Peyer's patch (tissue), 4 donors: ENCODE data around the gene NAA10. TPM values are rescaled to one million over a fixed set of nuclear protein-coding genes. Genes with fewer than 3 reads are reported as not detected.

ENCODE experiments used
- DNase-seq, 3 donors: peaks; one replicate each; pipeline ENCODE4 v3.0.0-alpha.2; 2017 to 2019
- H3K27ac ChIP-seq, 4 donors: fragments of 200-600 bp; sonication (generic); one replicate each; pipeline ENCODE4 v1.5.1; 2016 to 2019
- H3K27me3 ChIP-seq, 2 donors: fragments of 200-600 bp; sonication (generic); one replicate each; pipeline ENCODE4 v1.5.1; 2019
- H3K36me3 ChIP-seq, 3 donors: fragments of 200-600 bp; sonication (generic); one replicate each; pipeline ENCODE4 v1.5.1; 2016 to 2019
- H3K4me1 ChIP-seq, 4 donors: fragments of 200-600 bp; sonication (generic); one replicate each; pipeline ENCODE4 v1.5.1; 2016 to 2019
- H3K4me3 ChIP-seq, 4 donors: fragments of 200-600 bp; sonication (generic); 1 replicate in 3 of 4; 2 replicates in 1 of 4; pipeline ENCODE4 v1.5.1; 2016 to 2019; ENCODE audit warnings: mild to moderate bottlenecking in 1 of 4
- H3K9me3 ChIP-seq, 4 donors: fragments of 200-600 bp; sonication (generic); one replicate each; pipeline ENCODE4 v1.5.1; 2016 to 2019; ENCODE audit warnings: mild to moderate bottlenecking in 1 of 4
- POLR2A ChIP-seq, 2 donors: fragments of 450-650 bp; IDR thresholded peaks; one replicate each; pipeline ENCODE4 v1.5.1; 2017; ENCODE audit warnings: antibody characterized with exemption in 2 of 2, mild to moderate bottlenecking in 2 of 2, moderate library complexity in 2 of 2
- total RNA-seq, 4 donors: library from RNA; depleted of rRNA; stranded (reverse); fragments of >200 nt; gene quantifications; one replicate each; pipeline ENCODE4 v1.1.0, GENCODE V29; 2016
- TF ChIP-seq, protein P1 (sequence below), 6 experiments: fragments of 450-650 bp in 4 of 6; fragments of 200-600 bp in 2 of 6; sonication (generic) in 1 of 6; IDR thresholded peaks; one replicate each; pipeline ENCODE4 v1.5.1; 2017 to 2019; ENCODE audit warnings: antibody characterized with exemption in 6 of 6, mild to moderate bottlenecking in 3 of 6, moderate library complexity in 1 of 6

Gene NAA10
- total RNA-seq, 4 donors from 2014 or later, result 32.9 to 118 (median 54.1) TPM

DNA sequence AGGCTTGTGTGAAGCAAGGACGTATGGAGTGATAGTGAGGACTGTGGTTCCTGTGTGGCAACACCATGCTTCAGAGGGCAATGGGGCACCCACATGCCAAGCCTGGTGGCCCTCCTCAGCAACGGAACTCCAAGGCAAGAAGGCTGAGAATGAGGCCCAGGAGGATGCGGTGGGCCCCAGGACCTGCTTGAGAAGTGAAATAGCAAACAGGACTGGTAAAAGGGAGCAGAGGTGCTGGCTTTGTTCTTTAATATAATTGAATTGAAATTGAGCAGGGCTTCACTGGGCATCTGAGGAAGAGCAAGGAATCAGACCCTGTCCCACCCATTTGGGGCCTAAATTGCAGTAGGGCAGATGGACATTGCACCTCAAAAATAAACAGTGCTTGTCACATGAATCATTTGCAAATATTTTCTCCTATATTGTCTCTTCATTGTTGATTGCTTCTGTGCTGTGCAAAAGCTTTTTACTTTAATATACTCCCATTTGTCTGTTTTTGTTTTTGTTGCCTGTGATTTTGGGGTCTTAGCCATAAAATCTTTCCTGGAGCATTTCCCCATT lies 40.0 kb upstream of the NAA10 start:
- peaks cover 0 to 17% (median 1%) of the 10 kb centered on the region in 4 donors for H3K4me1 ChIP-seq
- H3K9me3 ChIP-seq, result no peaks in the 10 kb centered on the region
- TF ChIP-seq, protein P1, sequence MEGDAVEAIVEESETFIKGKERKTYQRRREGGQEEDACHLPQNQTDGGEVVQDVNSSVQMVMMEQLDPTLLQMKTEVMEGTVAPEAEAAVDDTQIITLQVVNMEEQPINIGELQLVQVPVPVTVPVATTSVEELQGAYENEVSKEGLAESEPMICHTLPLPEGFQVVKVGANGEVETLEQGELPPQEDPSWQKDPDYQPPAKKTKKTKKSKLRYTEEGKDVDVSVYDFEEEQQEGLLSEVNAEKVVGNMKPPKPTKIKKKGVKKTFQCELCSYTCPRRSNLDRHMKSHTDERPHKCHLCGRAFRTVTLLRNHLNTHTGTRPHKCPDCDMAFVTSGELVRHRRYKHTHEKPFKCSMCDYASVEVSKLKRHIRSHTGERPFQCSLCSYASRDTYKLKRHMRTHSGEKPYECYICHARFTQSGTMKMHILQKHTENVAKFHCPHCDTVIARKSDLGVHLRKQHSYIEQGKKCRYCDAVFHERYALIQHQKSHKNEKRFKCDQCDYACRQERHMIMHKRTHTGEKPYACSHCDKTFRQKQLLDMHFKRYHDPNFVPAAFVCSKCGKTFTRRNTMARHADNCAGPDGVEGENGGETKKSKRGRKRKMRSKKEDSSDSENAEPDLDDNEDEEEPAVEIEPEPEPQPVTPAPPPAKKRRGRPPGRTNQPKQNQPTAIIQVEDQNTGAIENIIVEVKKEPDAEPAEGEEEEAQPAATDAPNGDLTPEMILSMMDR (IDR thresholded peaks at IDR 0.05), result no peak
- no peaks in the 10 kb centered on the region for H3K36me3 ChIP-seq
- DNase-seq, result no peak
- peak overlapping the region; percentile 99 to 100 (median 99) for H3K27ac ChIP-seq
- no peaks in the 10 kb centered on the region for H3K27me3 ChIP-seq
- peak overlapping the region in 1 of 4 donors; percentile 79 for H3K4me3 ChIP-seq

DNA sequence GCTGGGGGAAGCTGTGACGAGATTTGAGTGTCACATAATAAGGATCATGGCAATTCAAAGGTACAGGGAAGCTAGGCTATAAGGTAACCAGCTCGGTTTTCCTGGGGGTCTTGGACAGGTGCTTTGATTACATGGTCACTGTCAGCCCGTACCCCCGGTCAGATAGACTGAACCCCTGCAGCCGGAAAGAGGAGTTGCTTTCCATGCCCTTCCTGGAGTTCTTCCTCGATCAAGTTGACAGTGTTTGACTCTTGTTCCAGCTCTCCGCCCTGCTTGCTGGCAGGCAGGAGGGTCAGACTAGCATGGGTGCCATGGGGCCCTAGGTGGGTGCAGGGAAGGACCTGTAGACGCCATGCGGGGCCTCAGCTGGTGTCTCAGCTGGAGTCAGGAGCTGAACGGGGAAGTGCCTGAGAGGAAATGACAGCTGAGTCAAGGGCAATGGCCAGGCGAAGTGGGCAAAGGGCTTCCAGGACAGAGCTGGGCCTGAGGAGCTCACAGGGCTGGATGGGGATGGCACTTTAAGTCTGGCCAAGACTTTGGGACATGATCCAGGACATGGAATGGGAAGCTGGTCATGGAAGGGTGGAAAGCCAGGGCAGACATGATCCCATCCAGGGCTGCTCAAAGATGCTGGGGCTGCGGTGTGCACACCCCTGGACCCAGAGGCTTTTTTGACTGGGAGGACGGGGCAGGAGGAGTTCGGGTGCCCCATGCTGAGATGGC lies 39.3 kb upstream of the NAA10 start:
- peak overlapping the region in 2 of 4 donors; percentile 70 to 79 for H3K4me3 ChIP-seq

DNA sequence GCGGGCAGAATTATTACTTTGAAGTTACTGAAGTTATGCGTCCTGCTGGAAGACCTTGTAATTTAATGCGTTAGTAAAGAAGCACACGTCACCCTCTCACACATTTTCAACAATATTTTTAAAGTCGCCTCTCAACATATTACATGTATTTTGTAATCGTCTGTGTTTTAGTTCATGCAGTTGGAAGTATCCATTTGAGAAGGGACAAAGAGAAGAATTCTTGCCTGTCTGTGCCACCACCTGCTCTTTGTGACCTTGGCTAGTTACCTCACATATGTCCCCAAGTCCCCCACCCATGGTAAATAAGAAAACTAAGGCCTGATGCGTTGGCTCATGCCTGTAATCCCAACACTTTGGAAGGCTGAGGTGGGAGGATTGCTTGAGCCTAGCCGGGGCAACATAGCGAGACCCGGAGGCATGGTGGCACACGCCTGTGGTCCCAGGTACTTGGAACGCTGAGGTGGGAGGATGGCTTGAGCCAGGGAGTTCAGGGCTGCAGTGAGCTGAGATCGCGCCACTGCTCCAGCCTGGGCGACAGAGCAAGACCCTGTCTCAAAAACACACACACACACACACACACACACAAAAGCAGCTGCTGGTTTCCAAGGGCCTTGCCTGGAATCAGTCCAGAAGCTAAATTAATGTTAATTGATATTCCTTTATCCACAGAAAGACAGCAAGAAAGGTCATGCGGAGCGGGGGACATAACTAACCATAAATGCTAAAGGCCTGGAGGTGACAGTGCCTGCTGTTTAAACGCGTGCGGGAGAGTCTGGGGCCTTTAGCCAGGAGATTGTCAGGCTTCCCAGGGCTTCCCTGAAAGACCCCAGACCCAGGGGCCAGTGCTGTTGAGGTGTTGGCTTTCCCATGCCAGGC lies 38.5 kb upstream of the NAA10 start:
- no peaks in the 10 kb centered on the region for H3K27me3 ChIP-seq
- peak overlapping the region; percentile 99 to 100 (median 99) for H3K27ac ChIP-seq
- peak overlapping the region; percentile 70 to 85 (median 79) for H3K4me3 ChIP-seq
- H3K9me3 ChIP-seq, result no peaks in the 10 kb centered on the region
- no peaks in the 10 kb centered on the region for H3K36me3 ChIP-seq
- DNase-seq, result no peak
- H3K4me1 ChIP-seq, result peaks cover 0 to 30% (median 6%) of the 10 kb centered on the region in 4 donors
- TF ChIP-seq POLR2A (IDR thresholded peaks at IDR 0.05), result no peak
- TF ChIP-seq, protein P1 (IDR thresholded peaks at IDR 0.05), result peak in 1 of 6 experiments; percentile 11

More for the DNA sequence above, 39.3 kb upstream of the NAA10 start:
- H3K27me3 ChIP-seq, result no peaks in the 10 kb centered on the region
- no peaks in the 10 kb centered on the region for H3K9me3 ChIP-seq
- peak overlapping the region; percentile 99 to 100 (median 99) for H3K27ac ChIP-seq
- peaks cover 0 to 22% (median 5%) of the 10 kb centered on the region in 4 donors for H3K4me1 ChIP-seq
- H3K36me3 ChIP-seq, result no peaks in the 10 kb centered on the region
- DNase-seq, result peak in 2 of 3 donors; percentile 63 to 73
- TF ChIP-seq, protein P1 (IDR thresholded peaks at IDR 0.05), result no peak
- TF ChIP-seq POLR2A (IDR thresholded peaks at IDR 0.05), result peak in 1 of 2 donors; percentile 24

DNA sequence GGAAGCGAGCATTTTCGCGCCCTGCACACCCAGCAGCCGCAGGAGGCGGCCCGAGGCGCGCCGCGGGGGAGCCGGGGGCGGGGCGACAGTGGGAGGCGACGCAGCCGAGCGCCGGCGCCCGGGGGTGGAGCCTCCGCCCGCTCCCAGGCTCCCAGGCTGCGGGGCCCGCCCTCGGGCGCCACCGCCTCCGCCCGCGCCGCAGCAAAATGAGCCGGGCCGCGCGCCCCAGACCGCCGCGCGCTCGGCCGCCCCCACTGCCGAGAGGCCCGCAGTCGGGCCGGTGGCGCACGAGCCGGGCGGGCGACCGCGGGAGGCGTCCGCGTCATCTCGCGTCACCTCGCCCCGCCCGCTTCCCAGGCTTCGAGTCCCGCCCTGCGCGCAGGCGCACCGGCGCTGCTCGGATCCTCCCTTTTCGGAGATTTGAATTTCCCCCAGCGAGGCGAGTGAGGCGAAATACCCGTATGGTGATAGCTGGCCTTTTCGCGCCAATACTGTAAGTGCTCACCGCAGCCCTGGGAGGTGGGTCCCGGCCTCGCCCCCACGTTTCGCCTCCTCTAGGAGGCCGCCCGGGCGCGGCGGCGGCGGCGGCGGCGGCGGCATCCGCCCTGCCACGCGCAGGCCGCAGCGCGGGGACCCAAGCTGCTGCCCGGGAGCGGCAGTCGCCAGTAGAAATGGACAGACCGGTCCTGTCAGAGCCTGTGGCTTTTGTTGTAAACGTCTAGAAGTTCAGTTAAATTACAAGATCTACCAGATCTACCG lies 37.7 kb upstream of the NAA10 start, which contains the start of gene TMEM187:
TMEM187 (plus strand) TSS at position 387 of the 759 bp plus-strand sequence. CDS start 9,309 bp downstream, outside the sequence.
- DNase-seq, result peak; percentile 84 to 94 (median 86)
- peak within 1 kb of the TSS; percentile 70 to 85 (median 79) for H3K4me3 ChIP-seq
- no peaks in the 10 kb centered on the region for H3K9me3 ChIP-seq
- H3K27me3 ChIP-seq, result no peaks in the 10 kb centered on the region
- peak; percentile 47 to 54 for TF ChIP-seq POLR2A (IDR thresholded peaks at IDR 0.05)
- TF ChIP-seq, protein P1 (IDR thresholded peaks at IDR 0.05), result no peak
- H3K36me3 ChIP-seq, result no peaks in the 10 kb centered on the region
- peaks cover 0 to 39% (median 9%) of the 10 kb centered on the region in 4 donors for H3K4me1 ChIP-seq
- H3K27ac ChIP-seq, result peak within 1 kb of the TSS; percentile 99 to 100 (median 99)
